ENCODE measurements around the gene HSPA5.
"Not testable (repeated sequence)": the region's sequence is repeated elsewhere in the genome, so short reads cannot be mapped to it uniquely, and the experiment has no call there.

HSPA5 gene

DNA sequence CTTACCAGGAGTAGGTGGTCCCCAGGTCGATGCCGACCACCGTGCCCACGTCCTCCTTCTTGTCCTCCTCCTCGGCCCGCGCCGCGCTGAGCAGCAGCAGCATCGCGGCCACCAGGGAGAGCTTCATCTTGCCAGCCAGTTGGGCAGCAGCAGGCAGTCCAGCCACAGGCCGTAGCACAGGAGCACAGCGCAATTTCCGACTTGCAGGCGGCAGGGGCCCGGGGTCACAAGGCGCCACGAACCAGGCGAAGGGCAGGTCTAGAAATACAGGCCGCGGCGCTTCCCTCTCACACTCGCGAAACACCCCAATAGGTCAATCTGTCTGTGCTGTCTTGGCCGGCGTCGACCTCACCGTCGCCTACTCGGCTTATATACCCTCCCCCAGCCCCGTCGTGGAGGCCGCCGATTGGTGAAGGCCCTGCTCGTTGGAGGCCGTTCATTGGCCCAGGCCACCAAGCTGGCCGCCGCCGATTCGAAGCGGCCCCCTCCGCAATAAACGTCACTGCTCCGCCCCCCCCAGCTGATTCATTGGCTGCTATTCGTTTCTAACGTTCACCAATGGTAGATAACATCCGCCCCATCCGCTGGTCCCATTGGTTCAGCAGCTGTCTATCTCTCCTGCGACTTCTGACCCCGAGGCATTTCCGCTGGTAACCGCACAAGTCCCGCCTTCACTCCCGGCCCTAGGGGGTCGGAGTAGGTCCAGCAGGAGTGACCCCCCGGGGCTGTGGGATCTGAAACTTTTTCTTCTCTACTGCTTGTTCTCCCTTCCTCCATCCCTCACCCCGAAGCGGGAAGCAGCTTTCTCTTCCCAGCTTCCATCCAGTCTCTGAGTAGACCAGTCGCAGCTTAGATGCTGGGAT lies at the start of gene HSPA5:
Gene HSPA5 (minus strand): TSS at position 344 of the 863 bp plus-strand sequence. CDS start 217 bp downstream, at position 127.
- in situ Hi-C loops (cut with HindIII; ENCODE audit: low sequenced_read_pairs), result no loop called here

DNA sequence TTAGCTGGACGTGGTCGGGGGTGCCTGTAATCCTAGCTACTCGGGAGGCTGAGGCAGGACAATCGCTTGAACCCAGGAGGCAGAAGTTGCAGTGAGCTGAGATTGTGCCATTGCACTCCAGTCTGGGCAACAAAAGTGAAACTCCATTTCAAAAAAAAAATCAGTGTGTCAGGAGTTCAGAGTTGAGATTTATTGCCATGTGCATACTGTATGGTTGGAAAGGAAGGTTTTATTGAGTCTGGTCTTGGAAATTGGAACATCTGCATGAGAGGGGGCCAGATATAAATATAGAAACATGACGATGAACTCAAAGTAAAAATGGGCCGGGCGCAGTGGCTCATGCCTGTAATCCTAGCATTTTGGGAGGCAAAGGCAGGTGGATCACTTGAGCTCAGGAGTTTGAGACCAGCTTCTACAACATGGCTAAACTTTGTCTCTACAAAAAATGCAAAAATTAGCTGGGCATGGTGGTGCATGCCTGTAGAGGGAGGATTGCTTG lies 45.8 kb upstream of the HSPA5 start:
- in situ Hi-C loops (cut with HindIII; ENCODE audit: low sequenced_read_pairs), result not testable (repeated sequence)

DNA sequence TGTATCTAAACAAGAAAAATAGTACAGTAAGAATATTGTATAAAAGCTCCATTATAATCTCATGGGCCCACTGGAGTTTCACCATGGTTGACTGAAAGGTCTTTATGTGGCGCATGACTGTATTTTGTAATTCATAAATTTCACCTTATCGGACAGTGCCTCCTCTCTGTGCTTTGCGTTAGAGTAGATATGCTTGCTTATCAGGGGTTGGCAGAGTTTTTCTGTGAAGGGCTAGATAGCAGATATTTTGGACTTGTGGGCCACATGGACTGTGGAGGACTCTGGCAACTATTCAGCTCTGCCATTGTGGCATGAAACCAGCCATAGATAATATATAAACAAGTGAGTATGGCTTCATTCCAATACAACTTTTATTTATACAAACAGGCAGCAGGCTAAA lies 43.7 kb upstream of the HSPA5 start:
- in situ Hi-C loops (cut with HindIII; ENCODE audit: low sequenced_read_pairs), result no loop called here

DNA sequence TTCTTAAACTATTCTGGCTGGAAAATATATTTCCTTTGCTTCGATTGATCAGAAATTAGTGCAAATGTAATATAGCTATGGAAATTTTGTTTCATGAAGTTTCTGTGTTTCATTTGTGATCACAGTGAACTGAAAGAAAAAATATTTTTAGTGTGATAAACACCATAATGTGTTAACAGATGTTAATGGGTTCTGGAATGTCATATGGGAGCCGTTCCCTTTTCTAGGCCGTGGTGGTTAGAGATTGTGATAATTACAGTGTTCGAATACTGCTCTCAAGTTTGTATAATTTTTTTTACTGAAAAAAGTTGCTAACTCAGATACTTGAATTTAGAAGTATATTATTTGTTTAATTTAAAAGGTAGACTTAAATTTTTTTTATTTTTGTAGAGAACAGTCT lies 39.8 kb upstream of the HSPA5 start:
- in situ Hi-C loops (cut with HindIII; ENCODE audit: low sequenced_read_pairs), result no loop called here

DNA sequence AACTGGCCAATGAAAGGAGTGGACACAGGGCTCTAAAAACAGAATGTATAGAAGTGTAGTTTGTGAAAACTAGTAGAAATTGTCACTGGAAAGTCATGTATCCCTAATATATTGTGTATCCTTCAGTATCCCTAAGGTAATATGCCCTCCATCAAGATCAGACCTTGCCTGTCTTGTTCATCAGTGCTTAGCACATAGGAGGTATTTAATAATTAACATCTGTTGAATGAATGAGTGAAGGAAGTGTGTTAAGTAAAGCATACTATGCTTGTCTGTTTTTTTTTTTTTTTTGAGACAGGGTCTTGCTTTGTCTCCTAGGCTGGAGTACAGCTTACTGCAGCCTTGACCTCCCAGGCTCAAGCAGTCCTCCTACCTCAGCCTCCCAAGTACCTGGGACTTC lies 36.3 kb upstream of the HSPA5 start:
- in situ Hi-C loops (cut with HindIII; ENCODE audit: low sequenced_read_pairs), result no loop called here

DNA sequence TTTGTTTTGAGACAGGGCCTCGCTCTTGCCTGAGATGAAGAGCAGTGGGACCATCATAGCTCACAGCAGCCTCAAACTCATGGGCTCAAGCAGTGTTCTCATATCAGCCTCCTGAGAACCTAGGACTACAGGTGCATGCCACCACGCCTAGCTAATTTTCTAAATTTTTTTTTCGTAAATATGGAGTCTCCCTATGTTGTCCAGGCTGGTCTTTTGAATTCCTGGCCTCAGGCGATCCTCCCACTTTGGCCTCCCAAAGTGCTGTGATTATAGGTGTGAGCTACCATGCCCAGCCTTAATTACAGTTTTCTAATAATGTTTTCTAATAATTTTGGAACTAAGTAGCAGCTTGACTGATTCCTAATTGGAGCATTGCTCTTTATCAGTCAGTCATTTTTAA lies 35.6 kb upstream of the HSPA5 start:
- in situ Hi-C loops (cut with HindIII; ENCODE audit: low sequenced_read_pairs), result no loop called here

DNA sequence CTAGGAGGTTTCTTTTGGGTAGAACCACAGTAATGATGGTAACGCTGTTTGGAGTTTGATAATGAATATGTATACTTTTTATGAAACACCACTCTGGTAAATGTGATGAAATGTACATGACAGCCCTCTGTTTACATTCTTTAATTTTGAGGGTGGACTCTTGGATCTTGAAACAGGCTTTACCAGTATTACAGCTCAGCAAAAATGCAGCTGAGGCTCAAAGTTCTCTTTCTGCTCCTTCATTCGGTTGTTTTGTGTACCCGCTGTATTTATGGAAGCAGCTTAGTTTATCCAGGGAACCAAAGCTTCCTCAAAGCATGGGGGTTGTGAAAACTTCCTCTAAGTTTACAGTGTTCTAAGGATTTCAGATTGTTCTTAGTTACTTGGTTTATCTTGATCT lies 31.6 kb upstream of the HSPA5 start:
- in situ Hi-C loops (cut with HindIII; ENCODE audit: low sequenced_read_pairs), result no loop called here

DNA sequence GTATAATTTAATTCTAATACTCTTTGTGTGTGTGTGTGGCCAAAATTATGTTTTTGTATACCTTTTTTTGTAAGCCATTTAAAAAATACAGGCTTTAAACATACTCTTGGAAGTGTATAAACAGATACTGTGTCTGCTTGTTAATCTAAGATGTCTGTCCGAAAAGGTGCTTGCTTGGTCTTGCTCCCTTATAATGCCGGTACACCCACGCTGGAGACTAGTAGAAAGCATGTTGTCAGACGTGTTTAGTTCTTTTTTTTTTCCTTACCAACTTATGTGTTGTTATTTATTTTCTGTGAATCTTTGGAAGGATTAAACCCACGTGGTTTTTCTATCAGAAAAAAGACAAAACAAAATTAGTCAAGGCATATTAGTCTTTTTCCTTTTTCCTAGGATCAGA lies 29.9 kb upstream of the HSPA5 start:
- in situ Hi-C loops (cut with HindIII; ENCODE audit: low sequenced_read_pairs), result no loop called here

DNA sequence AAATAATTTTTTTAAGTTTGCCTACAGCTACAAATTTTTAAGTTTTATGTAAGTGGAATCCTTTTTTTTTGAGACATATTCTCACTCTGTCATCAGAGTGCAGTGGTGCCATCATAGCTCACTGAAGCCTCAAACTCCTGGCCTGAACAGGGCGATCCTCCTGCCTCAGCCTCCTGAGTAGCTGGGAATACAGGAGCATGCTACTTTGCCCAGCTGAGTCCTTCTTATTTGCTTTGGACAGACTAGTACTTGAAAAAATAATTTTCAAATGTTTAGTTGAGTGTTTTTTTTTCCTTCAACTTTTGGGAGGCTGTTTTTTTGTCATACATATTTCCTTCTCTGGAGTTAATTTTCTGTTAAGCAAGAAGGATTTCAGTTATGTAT lies 27.9 kb upstream of the HSPA5 start:
- in situ Hi-C loops (cut with HindIII; ENCODE audit: low sequenced_read_pairs), result no loop called here

DNA sequence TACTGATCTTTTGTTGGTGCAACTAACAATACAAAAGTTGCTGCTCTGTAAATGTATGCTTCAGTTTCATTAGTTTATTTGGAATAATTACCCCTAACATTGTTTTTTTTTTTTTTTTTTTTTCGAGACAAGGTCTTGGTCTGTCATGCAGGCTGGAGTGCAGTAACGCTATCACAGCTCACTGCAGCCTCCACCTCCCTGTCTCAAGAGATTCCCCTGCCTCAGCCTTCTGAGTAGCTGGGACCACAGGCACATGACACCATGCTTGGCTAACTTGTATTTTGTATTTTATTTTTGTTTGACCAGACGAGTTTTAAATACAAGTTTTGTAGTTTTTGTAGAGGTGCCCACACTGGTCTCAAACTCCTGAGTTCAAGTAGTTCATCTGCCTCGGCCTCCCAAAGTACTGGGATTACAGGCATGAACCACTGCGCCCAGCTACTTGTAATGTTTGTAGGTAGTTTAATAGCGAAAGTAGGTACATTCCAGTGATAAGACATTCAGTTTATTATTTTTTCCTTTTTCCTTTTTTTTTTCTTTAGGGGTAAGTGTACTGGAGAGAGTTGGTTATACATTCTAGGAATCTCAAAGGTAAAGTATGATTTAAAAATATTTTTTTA lies 27.4 kb upstream of the HSPA5 start:
- in situ Hi-C loops (cut with HindIII; ENCODE audit: low sequenced_read_pairs), result no loop called here

DNA sequence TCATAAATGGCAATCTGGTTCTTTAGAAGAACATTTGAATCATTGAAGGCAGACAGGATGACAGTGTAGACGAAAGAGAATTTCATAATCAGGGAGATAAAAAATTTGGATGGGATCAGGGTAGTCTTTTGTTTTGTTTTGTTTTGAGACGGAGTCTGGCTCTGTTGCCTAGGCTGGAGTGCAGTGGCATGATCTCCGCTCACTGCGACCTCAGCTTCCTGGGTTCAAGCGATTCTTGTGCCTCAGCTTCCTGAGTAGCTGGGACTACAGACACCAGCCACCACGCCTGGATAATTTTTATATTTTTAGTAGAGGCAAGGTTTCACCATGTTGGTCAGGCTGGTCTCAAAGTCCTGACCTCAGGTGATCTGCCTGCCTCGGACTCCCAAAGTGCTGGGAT lies 22.9 kb upstream of the HSPA5 start:
- in situ Hi-C loops (cut with HindIII; ENCODE audit: low sequenced_read_pairs), result not testable (repeated sequence)

DNA sequence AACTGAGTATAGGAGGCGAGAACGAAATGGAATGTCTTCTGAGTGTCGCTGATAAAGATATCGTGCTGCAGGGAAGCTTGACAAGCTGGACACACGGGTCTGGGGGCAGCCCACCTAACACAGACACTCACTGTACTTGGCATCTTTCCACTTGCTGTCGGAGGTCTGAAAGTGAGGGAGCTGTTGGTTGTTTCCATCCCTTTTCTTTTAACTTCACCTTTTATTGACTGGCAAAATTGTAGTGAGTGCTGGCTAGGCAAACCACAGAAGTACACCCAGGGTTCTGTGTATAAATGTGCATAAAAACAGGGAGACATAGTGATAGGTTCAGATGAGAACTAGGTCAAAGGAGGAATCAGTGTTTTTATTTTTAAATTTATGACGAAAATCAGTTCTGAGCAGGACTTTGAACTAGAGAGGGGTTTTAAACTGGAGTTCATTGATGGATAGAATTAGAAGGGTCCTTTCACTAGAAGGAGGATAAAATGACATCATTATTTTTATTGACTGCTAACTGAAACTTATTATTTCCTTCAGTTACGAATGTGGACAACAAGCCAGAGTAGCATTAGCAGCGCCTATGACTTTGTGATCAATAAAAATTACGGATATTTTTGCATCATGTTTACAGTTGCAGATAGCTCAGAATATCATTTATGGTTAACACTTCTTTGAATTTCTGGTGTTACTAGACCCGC lies 21.3 kb upstream of the HSPA5 start:
- in situ Hi-C loops (cut with HindIII; ENCODE audit: low sequenced_read_pairs), result no loop called here

DNA sequence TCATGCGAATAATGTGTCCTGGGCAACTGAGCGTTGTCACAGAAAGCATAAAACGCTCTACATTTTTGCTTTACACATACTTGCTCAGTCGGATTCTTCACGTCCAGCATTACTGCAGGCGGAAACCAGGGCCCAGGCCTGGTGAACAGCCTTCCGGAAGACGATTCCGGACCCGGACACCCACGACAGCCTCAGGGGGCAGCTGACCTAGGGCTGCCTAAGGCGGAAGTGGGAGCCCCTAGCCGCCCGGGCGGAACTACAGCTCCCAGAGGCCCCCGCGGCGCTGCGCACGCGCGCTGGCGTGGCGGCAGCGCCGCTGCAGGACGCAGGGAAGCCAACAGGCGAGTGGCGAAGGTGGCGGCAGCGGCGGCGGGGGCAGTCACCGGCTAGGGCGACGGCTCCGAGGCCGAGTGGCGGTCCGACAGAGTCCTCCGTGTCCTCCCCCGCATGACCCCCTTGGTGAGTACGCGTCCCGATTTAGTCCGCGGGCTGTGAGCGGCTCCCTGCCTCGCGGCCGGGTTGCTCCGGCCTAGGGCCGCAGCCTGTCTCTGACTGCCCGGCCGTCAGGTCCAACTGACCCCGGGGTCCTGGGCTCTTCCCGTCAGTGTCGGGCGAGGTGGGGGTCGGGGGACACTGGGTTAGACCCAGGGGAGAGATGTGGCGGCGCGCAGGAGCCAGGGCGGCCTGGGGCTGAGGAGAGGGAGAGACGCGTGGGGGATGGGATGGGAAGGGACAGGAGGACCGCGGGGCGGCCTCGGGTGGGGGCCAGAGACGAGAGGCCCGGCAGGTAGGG lies 20.6 kb upstream of the HSPA5 start, which contains the start of gene GAPVD1:
Gene GAPVD1 (plus strand): TSS at position 326 of the 793 bp plus-strand sequence. CDS start 37,096 bp downstream, outside the sequence.
- in situ Hi-C loops (cut with HindIII; ENCODE audit: low sequenced_read_pairs), result no loop called here

DNA sequence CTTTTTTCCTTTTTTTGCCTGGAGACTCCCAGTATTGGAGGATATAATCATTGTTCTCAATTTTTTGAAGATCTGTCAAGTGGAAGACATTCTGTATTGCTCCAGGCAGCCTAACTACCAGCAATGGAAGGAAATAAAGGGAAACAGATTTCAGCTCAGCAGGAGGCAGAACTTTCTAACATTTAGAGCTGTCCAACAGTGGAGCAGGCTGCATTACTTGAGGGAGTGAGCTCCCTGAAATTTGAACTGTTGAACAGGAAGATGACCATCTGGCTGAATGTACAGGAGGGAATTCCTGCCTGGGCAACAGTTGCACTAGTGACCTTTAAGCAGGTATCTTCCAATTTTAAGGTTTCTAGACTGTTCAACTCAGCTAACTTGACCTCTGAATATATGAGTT lies 19.4 kb upstream of the HSPA5 start:
- in situ Hi-C loops (cut with HindIII; ENCODE audit: low sequenced_read_pairs), result no loop called here

DNA sequence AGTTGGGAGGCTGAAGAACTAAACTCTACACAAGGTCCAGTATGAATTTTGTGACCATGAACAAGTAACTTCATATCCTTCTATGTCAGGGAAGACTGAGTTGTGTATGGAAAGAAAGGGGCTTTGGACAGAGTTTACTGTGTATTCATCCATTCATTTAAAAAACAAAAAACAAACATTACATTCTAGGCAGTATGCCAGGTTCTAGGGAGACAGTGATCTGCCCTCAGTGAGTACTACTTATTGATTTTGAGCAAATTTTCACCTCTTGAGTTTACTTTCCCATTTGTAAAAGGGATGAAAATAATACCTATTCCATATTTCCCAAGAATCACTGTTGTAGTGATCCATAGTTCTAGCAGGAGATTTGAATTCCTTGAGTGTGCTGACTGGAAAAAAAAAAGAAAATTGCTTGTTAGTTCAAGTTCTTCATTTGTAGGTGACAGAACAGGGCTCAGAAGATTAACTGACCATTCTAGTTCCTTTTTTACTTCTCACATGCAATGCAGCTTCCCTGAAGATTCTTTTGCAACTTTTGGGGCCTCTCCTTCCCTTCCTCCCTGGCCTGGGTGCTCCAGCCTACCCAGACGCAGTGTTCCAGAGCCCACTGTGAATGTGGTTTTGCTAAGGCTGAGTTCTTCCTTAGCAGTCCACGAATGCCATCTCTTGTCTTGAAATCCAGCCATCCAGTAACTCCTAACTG lies 17.8 kb upstream of the HSPA5 start:
- in situ Hi-C loops (cut with HindIII; ENCODE audit: low sequenced_read_pairs), result no loop called here

DNA sequence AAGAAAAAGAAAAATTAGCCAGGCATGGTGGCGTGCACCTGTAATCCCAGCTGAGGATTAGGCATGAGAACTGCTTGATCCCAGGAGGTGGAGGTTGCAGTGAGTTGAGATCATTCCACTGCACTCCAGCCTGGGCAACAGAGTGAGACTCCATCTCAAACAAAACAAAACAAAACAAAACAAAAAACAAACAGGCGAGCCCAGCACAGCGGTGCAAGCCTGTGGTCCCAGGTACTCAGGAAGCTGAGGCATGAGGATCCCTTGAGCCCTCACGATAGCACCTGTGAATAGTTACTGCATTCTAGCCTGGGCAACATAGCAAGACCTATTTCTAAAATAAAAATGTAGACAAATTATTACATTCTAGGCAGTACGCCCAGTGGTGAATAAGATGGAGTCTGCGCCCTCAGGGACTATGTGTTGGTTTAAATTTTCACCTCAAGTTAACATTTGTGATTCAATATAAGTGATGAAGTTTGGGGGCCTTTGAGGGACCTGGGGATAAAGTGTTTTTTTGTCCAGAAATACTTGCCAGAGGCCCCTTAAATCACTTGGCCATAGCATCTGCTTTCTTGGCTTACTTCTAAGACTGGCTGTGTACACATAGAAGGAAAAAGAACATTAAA lies 17.1 kb upstream of the HSPA5 start:
- in situ Hi-C loops (cut with HindIII; ENCODE audit: low sequenced_read_pairs), result no loop called here

DNA sequence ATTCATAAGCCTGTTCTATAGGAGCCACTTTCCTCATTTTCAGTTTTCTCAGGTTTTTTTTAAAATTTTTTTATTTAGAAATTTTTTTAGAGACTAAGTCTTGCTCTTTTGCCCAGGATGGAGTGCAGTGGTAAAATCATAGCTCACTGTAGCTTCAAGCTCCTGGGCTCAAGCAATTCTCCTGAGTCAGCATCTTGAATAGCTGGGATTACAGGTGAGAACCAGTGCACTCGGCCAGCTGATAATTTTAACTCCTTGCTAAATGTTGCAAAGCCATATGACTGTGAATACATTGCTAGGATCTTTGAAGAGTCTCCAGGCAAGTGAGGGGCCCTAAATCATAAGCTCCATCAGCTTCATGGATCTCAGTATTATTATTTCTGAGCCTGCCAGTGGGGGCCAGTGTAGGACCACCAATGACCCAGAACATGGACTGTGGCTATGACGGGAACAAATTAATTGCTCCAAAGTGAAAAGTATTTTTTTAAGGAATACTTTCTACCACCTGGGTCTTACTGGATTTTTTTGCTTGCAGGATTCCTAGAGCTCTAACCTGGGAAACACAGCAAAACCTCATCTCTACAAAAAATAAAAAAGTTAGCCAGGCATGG lies 14.7 kb upstream of the HSPA5 start:
- in situ Hi-C loops (cut with HindIII; ENCODE audit: low sequenced_read_pairs), result no loop called here

DNA sequence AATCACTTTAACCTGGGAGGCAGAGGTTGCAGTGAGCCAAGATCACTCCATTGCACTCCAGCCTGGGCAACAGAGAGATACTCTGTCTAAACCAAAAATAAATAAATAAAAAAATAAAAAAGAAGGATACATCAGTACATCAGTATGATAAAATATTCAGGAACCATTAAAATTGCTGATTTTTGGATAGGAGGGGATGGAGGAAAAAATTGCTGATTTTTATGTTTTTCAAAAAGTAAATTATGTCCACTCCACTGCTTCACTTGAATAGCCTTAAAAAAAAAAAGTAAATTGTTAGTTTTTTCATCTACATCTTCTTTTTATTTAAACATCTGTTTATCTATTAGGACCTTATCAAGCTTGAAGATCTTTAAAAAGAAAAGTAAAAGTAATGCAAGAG lies 13.1 kb upstream of the HSPA5 start:
- in situ Hi-C loops (cut with HindIII; ENCODE audit: low sequenced_read_pairs), result no loop called here

DNA sequence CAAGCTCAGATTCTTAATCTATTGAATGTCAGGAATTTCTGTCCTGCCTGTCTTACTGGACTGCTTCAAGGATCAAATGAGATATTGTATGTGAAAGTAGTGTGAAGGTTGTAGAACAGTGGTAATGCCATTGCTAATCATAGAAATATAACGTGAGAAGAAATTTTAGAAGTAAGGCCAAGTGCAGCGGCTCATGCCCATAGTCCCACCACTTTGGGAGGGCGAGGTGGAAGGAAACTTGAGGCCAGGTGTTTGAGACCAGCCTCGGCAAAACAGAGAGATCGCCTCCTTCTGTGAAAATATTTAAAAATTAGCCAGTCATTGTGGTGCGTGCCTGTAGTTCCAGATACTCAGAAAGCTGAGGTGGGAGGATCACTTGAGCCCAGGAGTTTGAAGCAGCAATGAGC lies 5.1 kb upstream of the HSPA5 start:
- in situ Hi-C loops (cut with HindIII; ENCODE audit: low sequenced_read_pairs), result no loop called here

Measured in DLD1 (cell line).